GM18868 (cell line): ENCODE results near the gene ZCCHC4.

ENCODE experiments used
- ATAC-seq: cut with Tn5 transposase; IDR thresholded peaks from one replicate; pipeline ENCODE4 v1.9.1; 2021; ENCODE audit warnings: mild to moderate bottlenecking, moderate library complexity; ENCODE audit not compliant: unreplicated experiment

The ZCCHC4 gene

DNA sequence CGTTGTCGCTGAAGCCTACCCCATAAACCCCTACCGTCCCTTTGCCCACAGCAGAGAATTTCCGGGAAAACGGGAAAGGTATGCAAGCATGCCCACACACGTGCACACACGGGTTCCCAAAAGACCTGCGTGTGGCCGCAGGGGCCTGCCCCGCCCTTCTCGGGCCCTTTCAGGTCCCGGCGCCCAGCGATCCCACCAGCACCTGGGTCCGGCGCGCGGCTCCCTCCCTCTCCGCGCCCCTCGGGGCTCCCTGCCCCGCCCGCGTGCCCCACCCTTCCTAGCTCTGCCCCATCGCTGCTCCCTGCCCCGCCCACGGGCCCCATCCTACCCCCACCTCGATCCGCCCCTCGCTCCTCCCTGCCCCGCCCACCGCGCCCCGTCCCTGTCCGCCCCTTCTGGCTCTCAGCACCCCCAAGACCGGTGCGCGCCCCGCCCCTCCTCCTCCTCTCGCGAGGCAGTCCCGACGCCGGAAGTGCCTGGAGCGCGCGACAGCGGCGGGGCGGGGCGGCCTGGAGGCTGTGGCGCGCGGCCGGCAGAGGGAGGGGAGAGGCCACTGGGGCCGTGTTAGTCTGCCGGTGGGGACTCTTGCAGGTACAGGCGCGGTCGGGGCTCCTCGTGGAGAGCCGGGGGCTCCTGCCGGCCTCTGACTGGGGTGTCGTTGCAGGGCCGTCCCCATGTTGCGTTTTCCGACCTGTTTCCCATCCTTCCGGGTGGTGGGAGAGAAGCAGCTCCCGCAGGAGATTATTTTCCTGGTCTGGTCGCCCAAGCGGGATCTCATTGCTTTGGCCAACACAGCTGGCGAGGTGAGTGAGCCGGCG, 64.4 kb downstream of the ZCCHC4 start, which contains the start of gene ANAPC4:
Gene ANAPC4 (plus strand): TSS at position 510 of the 818 bp plus-strand sequence. CDS start 165 bp downstream, at position 675.
- peak; percentile 97 for ATAC-seq

DNA sequence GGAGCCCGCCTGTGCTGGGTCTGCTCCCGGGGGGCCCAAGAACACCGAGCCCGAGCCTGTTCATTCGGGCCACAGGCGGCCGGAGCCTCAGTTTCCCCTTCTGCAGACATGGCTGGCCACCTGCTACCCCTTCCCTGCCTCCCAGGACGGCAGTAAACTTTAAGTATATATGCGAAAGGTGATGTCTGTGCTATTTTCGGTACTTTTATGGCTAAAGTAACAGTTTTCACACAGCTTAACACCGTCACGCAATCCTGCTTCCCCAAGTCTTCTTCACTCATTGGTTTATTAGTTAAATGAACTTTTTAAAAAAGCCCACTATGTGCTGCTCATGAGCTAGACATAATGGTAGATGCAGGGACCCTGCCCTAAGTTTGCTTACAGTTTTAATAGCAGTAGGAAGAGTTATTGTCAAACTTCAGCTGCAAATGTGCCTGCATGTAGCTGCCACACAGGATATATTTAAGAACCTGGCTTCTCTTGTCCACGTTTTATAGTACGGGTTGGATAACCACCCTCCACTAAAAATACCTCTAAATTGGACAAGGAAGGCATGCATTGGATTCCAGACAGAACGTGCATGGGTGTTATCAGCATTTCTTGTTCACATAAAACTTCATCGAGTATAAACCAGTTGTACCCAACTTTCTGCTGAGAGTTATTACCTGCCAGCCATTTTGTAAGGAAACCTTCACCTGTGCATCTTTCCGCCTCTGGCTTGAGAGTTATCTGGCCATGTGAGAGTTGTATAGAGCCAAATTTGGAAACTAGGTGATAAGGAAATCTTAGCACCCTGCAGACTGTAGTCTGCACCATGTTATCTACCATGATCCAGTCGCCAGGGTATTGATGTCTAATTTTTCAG, 65.2 kb downstream of the ZCCHC4 start:
- ATAC-seq: peak; percentile 6

DNA sequence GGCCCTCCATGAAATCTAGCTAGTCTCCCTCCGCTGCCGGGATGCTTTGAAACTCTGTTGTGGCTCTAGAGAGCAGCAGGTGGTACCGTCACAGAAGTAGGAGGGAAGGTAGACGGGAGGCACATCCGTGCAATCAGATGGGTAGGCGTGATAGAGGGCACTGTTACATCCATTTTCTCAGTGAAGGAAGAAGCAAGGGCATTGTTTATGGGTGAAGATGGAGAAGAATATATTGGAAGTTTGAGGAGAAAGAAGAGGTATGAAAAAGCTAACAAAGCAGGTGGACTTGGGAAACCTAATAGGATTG, 65.8 kb downstream of the ZCCHC4 start:
- no peak for ATAC-seq

DNA sequence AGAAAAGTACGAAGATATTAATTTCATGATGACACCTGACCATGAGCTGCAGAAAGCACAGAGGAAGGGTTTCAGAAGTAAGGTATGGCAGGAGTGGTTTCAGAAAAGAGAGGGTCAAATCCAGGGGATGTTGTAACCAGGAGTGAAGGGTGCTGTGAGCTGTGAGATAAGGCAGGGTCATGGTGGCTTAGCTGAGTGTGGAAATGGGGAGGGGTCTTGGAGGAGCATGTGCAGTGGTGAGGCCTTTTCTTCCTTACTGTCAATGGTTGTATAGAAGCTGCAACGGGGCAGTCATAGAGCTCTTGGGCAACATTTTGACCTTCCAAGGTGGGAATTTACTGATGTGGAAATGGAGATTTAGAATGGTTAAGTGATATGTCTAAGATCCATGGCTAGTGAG, 67.0 kb downstream of the ZCCHC4 start:
- ATAC-seq: no peak

DNA sequence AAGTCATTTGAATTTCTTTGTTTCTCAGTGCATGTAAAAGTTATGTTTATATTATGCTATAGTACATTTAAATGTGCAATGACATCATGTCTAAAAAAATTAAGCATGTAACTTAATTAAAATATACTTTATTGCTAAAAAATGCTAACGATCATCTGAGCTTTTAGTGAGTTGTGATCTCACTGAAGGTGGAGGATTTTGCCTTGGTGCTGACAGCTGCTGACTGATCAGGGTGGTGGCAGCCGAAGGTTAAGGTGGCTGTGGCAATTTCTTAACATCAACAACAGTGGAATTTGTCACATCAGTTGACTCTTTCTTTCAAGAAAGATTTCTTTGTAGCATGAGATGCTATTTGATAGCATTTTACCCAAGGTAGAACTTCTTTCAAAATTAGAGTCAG, 71.1 kb downstream of the ZCCHC4 start:
- ATAC-seq: no peak

DNA sequence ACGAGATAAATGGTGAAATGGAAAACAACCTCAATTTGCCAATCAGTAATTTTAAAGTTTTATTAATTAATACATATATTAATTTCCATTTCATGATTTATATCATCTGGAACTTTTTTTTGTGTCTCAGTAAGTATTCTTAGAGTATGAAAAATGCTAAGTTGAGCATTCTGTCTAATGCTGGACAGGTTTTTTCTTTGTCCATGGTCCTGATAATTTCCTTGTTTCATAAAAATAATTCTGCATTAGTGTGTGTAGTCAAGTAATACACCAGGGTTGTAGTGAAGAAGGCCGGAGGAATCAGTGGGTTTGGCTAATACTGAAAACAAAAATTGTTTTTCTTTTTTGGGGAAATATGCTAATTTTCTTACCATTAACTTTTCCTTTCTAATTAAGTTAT, 74.4 kb downstream of the ZCCHC4 start:
- no peak for ATAC-seq

DNA sequence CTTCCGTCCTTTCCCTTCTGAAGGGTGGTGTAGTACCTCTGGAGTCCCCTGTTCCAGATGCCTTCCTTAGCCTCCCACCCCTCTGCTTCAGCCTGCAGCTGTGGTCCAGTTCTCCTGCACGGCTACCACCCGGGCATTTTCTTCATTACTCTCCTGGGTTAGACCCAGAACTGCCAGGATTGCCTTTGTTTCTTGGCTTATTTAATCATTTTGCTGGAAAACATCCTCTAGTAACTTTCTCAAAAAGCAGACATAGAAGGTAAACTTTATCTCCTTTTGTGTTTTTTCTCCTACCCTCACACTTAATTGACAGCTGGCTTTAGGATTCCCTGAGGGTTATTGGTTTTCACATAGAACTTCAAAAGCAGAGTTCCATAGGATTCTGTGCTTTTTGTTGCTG, 84.7 kb downstream of the ZCCHC4 start:
- no peak for ATAC-seq

DNA sequence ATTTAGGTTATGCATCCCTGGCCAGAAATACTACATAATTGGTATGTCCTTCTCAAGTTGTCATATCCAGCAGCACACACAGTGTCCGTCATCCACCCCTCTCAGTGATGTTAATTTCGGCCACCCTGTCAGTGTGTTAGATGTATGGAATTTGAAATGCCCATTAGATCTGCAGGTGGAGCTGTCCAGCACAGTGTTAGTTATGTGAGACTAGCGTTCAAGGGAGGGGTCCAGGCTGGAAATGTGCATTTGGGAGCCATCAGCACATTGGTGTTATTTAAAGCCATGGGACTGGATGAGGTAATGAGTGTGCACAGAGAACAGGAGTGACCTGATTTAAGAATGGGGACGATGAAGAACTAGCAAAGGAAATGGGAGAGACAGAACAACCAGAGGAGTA, 86.9 kb downstream of the ZCCHC4 start:
- ATAC-seq: no peak

DNA sequence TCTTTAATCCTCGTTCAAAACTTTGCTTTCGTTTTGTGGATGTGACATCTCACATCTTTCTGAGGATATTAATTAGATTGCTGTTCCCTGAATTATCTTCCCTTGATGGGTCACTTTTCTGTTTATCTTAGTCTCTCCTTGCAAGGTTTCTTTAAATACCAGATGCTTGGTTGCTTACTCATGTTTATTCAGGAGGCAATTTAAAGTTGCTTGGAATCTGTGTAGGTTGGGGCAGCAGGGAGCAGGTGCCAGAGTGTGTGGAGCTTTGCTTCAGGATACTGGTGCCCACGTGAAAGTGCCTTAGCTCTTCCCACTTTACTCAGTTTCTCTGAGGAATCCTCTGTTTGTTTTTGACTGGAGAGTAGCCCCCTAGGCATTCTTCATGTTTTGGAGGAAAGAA, 88.5 kb downstream of the ZCCHC4 start:
- ATAC-seq: no peak

DNA sequence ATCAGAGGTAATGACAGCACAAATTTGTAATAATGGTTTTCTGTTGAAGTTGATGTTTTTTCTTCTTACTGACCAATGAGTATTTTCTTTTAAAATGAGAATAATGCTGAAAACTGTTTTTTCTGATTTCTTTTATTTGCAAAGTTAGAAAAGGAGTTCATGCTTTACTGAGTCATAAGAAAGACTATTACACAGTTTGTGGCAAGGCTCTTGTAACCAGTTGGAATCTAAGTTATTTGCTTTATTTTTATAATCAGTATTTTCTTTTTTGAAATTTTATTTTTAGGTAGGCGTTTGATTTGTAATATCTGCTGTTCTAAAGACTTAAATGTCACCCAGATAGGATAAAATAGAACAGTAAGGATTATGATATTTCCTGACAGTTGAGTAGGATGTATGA, 89.9 kb downstream of the ZCCHC4 start:
- ATAC-seq: no peak

DNA sequence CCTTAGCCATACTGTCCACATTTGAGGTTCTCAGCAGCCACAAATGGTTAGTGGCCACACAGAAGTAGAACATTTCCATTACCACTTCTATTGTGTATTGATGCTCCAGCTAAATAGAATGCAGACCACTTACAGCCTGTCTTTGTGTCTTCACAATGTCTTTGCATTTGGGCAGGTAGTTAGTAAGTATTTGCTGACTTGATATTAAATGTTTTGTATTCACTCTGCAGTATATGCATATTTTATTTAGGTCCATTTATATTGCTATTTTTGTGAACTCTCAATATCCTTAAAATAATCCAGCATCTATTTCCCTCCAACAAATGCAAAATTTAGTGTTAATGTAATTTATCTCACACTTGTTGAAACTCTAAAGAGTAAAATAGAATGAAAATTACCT, 91.1 kb downstream of the ZCCHC4 start:
- ATAC-seq: no peak

DNA sequence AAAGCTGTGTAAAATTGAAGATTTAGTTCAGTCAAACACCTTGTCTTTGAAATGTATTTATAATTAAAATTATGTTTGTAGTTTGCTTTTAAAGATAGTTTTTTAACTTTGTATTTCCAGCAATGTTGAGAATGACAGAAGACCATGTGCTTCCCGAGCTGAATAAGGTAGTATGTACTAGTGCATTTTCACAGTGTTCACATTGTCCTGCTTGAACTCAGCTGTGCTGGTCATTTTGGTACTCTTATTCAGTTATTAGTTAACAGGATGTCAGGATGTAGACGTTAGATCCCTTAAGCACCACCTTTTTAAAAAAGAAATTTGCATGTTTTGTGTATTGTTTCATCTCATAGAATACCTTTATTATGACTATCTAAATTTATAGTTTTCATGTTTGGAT, 92.9 kb downstream of the ZCCHC4 start:
- ATAC-seq: no peak

DNA sequence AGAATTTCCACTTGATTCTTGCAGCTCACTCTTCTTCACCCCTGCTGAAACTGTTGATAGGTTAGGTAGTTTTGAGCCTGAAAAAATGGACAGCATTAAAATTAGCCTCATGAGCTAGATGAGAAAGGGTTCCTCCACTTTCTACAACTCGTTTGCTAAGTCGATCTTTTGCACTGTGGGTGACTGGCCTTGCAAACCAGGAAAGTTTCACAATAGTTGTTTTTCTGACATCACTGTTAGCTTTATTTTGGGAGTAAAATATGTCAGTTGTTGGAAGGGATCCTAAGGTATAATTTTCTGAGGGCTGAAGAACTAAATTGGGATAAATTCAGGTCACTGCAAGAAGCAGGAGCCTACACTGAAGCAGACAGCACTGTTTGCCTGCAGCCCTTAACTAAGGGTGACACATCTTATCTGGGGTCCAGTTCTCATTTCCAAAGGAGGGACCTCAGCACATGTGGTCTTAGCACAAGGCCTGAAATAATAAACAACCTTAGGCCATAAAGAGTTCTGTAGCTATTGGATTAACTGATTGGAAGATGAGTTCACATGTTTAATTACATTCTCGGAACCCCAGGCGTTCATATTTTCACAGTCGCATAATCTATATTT, 93.6 kb downstream of the ZCCHC4 start:
- ATAC-seq: no peak

DNA sequence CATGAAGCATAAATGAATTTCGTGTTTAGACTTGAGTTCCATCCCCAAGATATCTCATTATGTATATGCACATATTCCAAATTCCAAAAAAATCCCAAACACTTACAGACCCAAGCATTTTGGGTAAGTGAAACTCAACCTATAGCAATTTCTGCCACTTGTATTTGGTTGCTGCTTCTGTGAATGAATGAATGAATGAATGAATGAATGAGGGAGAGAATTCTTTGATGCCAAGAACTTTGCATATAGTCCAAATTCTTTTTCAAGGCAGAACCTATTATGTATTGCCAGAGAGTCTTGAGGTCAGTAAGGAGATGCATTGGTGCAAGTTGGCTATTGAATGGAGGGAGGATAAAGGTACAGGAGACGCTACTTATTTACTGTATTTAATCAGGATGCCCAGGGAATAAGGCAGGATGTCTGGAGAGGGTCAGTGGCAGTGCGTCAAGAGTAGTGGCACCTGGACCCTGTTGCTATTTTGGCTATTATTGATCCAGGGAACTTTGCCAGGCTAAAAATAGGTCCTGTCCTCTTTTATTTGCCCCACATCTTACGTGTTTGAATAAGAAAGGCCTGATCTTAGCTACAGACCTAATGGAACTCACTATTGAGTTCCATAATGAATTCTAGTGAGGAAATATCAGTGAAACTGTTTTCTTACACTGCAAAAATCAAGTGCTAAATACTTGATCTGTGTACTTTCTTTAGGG, 98.4 kb downstream of the ZCCHC4 start:
- no peak for ATAC-seq

DNA sequence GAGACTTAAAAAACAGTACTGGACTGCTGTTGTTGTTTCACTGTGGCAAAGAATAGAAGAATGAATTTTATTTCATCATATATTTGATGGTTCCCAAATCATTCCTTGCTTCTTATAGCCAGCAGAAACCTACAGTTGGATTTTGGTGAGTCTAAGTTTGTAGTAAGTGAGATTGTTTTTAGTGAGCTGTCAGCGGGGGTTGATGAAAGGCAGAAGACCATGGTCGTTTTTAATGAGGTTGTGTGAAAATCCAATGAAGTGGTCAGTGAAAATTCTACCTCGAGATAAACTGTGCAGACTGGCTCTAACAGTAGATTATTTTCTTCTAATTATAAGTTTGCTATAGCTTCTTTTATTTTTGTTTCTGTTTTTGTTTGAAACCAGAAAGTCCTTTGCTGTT, 100.7 kb downstream of the ZCCHC4 start:
- no peak for ATAC-seq

DNA sequence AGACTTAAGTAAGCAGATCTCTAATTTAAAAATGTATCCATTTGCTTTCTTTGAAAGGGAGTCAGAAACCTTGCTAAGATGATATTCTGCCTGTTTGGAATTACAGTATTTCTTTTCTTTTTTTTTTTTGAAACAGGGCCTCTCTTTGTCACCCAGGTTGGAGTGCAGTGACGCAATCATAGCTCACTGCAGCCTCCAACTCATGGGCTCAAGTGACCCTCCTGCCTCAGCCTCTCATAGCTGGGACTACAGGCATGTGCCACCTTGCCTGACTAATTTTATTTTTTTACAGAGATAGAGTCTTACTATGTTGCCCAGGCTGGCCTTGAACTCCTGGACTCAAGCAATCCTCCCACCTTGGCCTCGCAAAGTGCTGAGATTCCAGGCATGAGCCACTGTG, 104.4 kb downstream of the ZCCHC4 start:
- no peak for ATAC-seq
